Fibroblast of lung (primary cell): ENCODE data around the gene RPL22L1. TPM values are rescaled to one million over a fixed set of nuclear protein-coding genes. Genes with fewer than 3 reads are reported as not detected.

Experiments
- DNase-seq, 2 donors: peaks; one replicate each; pipeline versions ENCODE4 v3.0.0 to v3.0.0-alpha.2; 2010; ENCODE audit warnings: low read depth in 2 of 2
- H2AFZ ChIP-seq: 2 replicates; pipeline ENCODE4 v1.5.1; 2012; ENCODE audit warnings: low read length, control low read depth, inconsistent platforms
- H3K27ac ChIP-seq: 2 replicates; pipeline ENCODE4 v1.5.1; 2011; ENCODE audit warnings: low read length, control low read depth; ENCODE audit not compliant: insufficient read depth
- H3K27me3 ChIP-seq: 2 replicates; pipeline ENCODE4 v1.5.1; 2011; ENCODE audit warnings: mild to moderate bottlenecking, low read length; ENCODE audit not compliant: control insufficient read depth, insufficient read depth
- H3K36me3 ChIP-seq: 2 replicates; pipeline ENCODE4 v1.5.1; 2011; ENCODE audit warnings: low read length; ENCODE audit not compliant: control insufficient read depth, insufficient read depth
- H3K4me1 ChIP-seq: 2 replicates; pipeline ENCODE4 v1.5.1; 2011; ENCODE audit warnings: low read length; ENCODE audit not compliant: control insufficient read depth, insufficient read depth; ENCODE audit errors: extremely low read depth
- H3K4me2 ChIP-seq: 2 replicates; pipeline ENCODE4 v1.5.1; 2011; ENCODE audit warnings: low read length, control low read depth; ENCODE audit not compliant: insufficient read depth; ENCODE audit errors: extremely low read depth
- H3K4me3 ChIP-seq, 4 experiments: fragments of 200-600 bp in 1 of 4; sonication (generic) in 1 of 4; replicated peaks in 1 of 4; 2 replicates each; pipeline ENCODE4 v1.5.1; 2011 to 2016; ENCODE audit warnings: low read length in 4 of 4, low read depth in 3 of 4, mild to moderate bottlenecking in 3 of 4, control low read depth in 2 of 4, inconsistent platforms in 1 of 4, mixed read lengths in 1 of 4; ENCODE audit not compliant: insufficient read depth in 1 of 4; ENCODE audit errors: control extremely low read depth in 1 of 4
- H3K79me2 ChIP-seq: 2 replicates; pipeline ENCODE4 v1.5.1; 2012; ENCODE audit warnings: mild to moderate bottlenecking, low read length, inconsistent platforms; ENCODE audit not compliant: control insufficient read depth, insufficient read depth
- H3K9ac ChIP-seq: 2 replicates; pipeline ENCODE4 v1.5.1; 2011; ENCODE audit warnings: mild to moderate bottlenecking, low read length, control low read depth; ENCODE audit not compliant: insufficient read depth
- H3K9me3 ChIP-seq: 2 replicates; pipeline ENCODE4 v1.5.1; 2012; ENCODE audit warnings: low read depth, low read length; ENCODE audit not compliant: control insufficient read depth, insufficient read depth
- H4K20me1 ChIP-seq: 2 replicates; pipeline ENCODE4 v1.5.1; 2011; ENCODE audit warnings: low read length; ENCODE audit not compliant: control insufficient read depth, insufficient read depth; ENCODE audit errors: extremely low read depth
- CTCF ChIP-seq, 2 donors: IDR thresholded peaks in 1 of 2; conservative IDR thresholded peaks in 1 of 2; 1 replicate in 1 of 2; 2 replicates in 1 of 2; pipeline ENCODE4 v1.5.1; 2011 to 2012; ENCODE audit warnings: low read length in 2 of 2, control low read depth in 1 of 2, inconsistent platforms in 1 of 2, low read depth in 1 of 2, mild to moderate bottlenecking in 1 of 2
- EZH2 ChIP-seq: IDR thresholded peaks from 2 replicates; pipeline ENCODE4 v1.5.1; 2012; ENCODE audit warnings: low read length, control low read depth, mild to moderate bottlenecking; ENCODE audit errors: missing control alignments
- polyA plus RNA-seq, 2 donors: library from polyadenylated mRNA; depleted of rRNA in 1 of 2; stranded (reverse) in 1 of 2; unstranded in 1 of 2; fragments of >200 nt; gene quantifications; 2 replicates each; pipeline ENCODE4 v1.2.1, GENCODE V29; 2011 to 2012; ENCODE audit warnings: missing spikeins in 1 of 2
- total RNA-seq: library from RNA; depleted of rRNA; stranded (reverse); fragments of >200 nt; gene quantifications from 2 replicates; pipeline ENCODE4 v1.2.1, GENCODE V29; 2014

RPL22L1 gene
- total and polyA plus RNA-seq, 2 donors (not counting 1 experiment from before 2014, with no cell fraction given) = 71.2 to 241 TPM

GRCh38 chr3:170914212-170914611 lies 44.2 kb upstream of the RPL22L1 start:
- no peak overlapping the region for H2AFZ ChIP-seq
- no peaks in the 10 kb centered on the region for H3K9me3 ChIP-seq
- no peaks in the 10 kb centered on the region for H3K27me3 ChIP-seq
- no peak overlapping the region for H3K4me3 ChIP-seq
- no peaks in the 10 kb centered on the region for H4K20me1 ChIP-seq
- no peak for DNase-seq
- no peaks in the 10 kb centered on the region for H3K36me3 ChIP-seq
- H3K27ac ChIP-seq = no peak overlapping the region
- H3K79me2 ChIP-seq = no peaks in the 10 kb centered on the region
- no peak for TF ChIP-seq CTCF (conservative IDR thresholded peaks at IDR 0.05 in 1 of 2, IDR thresholded peaks at IDR 0.05 in 1 of 2; ENCODE audit: low read depth in 1 of 2, low read length in 2 of 2)
- no peak for TF ChIP-seq EZH2
- H3K4me2 ChIP-seq = no peak overlapping the region
- H3K4me1 ChIP-seq = peaks cover 2% of the 10 kb centered on the region
- H3K9ac ChIP-seq = no peak overlapping the region

- H3K79me2 ChIP-seq = peaks cover 16% of the 10 kb centered on the region
- H3K4me3 ChIP-seq = no peak overlapping the region
- H3K4me1 ChIP-seq = peaks cover 9% of the 10 kb centered on the region
- no peak overlapping the region for H3K4me2 ChIP-seq
- H2AFZ ChIP-seq = no peak overlapping the region
- H3K27me3 ChIP-seq = no peaks in the 10 kb centered on the region
- no peaks in the 10 kb centered on the region for H4K20me1 ChIP-seq
- no peak for TF ChIP-seq EZH2
- no peak for TF ChIP-seq CTCF (conservative IDR thresholded peaks at IDR 0.05 in 1 of 2, IDR thresholded peaks at IDR 0.05 in 1 of 2; ENCODE audit: low read depth in 1 of 2, low read length in 2 of 2)
- H3K9me3 ChIP-seq = no peaks in the 10 kb centered on the region
- no peak overlapping the region for H3K9ac ChIP-seq
- no peaks in the 10 kb centered on the region for H3K36me3 ChIP-seq
- DNase-seq = no peak
- H3K27ac ChIP-seq = no peak overlapping the region
These were observed 41.1 kb upstream of the RPL22L1 start for GRCh38 chr3:170911051-170911450.

- Histone ChIP-seq H4K20me1 (no peaks in the 10 kb centered on the region), H3K4me1 (peaks cover 9% of the 10 kb centered on the region), H2AFZ (no peak overlapping the region), H3K9me3 (no peaks in the 10 kb centered on the region), H3K27me3 (no peaks in the 10 kb centered on the region), H3K36me3 (no peaks in the 10 kb centered on the region), H3K4me2 (no peak overlapping the region), H3K79me2 (peaks cover 17% of the 10 kb centered on the region), H3K27ac (no peak overlapping the region), H3K9ac (no peak overlapping the region), H3K4me3 (no peak overlapping the region)
- peak in 1 of 2 donors; percentile 6 for DNase-seq
- TF ChIP-seq EZH2 (no peak), CTCF (conservative IDR thresholded peaks at IDR 0.05 in 1 of 2, IDR thresholded peaks at IDR 0.05 in 1 of 2; ENCODE audit: low read depth in 1 of 2, low read length in 2 of 2) (no peak)
These were observed 40.5 kb upstream of the RPL22L1 start for GRCh38 chr3:170910542-170910941.
